Activated CD8-positive, alpha-beta T cell treated with anti-CD3 and anti-CD28 coated beads, Interleukin-2, amount 10 ng/mL, durations not matched to agents 7 days and 5 days (primary cell): ENCODE measurements around the gene NOX5. TPM values are rescaled to one million over a fixed set of nuclear protein-coding genes. Genes with fewer than 3 reads are reported as not detected.

Experiments used
- ATAC-seq: fragments of 150-1000 bp; cut with Tn5 transposase; one replicate; pipeline ENCODE4 v1.10.0; 2021; ENCODE audit warnings: moderate library complexity
- CTCF ChIA-PET: fragments of 350-600 bp; sonication (Branson Sonifier 250); formaldehyde crosslinking; loops from one replicate; lab custom pipeline; 2021; ENCODE audit warnings: antibody characterized with exemption; lab: Charles Lee
- POLR2A ChIA-PET: fragments of 350-600 bp; sonication (Branson Sonifier 250); formaldehyde crosslinking; loops from one replicate; lab custom pipeline; 2021; ENCODE audit warnings: antibody characterized with exemption; lab: Charles Lee
- DNase-seq: peaks from one replicate; pipeline ENCODE4 v3.0.0-alpha.2; 2020
- H3K27ac Mint-ChIP-seq: one replicate; pipeline ENCODE4 v1.8.0; 2021; ENCODE audit warnings: mild to moderate bottlenecking, mixed read lengths
- H3K27me3 Mint-ChIP-seq: one replicate; pipeline ENCODE4 v1.8.0; 2021; ENCODE audit warnings: low read depth, mixed read lengths
- H3K36me3 Mint-ChIP-seq: one replicate; pipeline ENCODE4 v1.8.0; 2021; ENCODE audit warnings: low read depth, mixed read lengths
- H3K4me1 Mint-ChIP-seq: one replicate; pipeline ENCODE4 v1.8.0; 2021; ENCODE audit warnings: low read depth, mixed read lengths
- H3K4me3 Mint-ChIP-seq: one replicate; pipeline ENCODE4 v1.8.0; 2021; ENCODE audit warnings: mild to moderate bottlenecking, mixed read lengths
- H3K9me3 Mint-ChIP-seq: one replicate; pipeline ENCODE4 v1.8.0; 2022; ENCODE audit warnings: mixed read lengths; ENCODE audit not compliant: insufficient read depth
- total RNA-seq, 2 experiments: library from RNA; stranded (reverse); gene quantifications; one replicate each; pipeline ENCODE4 v1.2.3, GENCODE V29; 2021

The NOX5 gene
- total RNA-seq, 2 experiments from 2014 or later: not detected

DNA sequence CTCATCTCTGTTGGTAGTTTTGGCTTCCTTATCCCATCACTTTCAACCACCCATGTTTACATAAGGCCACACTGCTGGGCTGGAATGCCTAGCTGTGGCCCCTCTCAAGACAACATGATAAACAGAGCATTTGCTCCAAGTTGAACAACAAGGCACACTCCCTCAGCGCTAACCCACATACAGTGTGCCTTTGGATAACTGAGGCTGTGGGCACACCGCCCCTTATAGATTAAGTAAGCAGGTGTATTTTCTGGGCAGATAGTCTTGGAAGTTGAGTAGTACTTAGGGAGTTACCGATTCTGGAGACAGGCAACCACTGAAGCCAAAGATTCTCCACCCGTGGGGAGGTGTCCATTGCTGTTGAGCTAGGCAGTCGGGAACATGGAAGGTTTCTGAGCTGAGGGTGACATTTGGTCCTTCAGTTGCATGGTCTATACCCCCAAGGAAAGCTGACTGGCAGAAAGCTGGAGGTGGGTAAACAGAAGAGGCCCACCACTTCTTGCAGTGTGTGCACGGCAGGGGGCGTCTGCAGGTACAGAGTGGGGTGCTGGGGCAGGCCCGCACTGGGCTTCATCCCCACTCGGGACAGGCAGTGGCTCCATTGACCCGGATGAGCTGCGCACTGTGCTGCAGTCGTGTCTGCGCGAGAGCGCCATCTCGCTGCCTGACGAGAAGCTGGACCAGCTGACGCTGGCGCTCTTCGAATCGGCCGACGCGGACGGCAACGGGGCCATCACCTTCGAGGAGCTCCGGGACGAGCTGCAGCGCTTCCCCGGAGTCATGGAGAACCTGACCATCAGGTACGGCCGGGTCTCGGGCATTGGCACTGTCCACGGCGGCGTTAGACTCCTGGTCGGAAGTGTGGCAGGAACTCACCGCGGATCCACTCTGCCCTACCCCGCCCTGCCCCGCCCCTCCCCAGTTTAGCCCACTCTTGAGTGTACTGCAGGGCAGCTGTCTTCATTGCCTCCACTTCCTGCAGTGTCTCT is 16.8 kb downstream of the NOX5 start:
- Mint-ChIP-seq H3K27me3 (peaks cover 13% of the 10 kb centered on the region), H3K36me3 (no peaks in the 10 kb centered on the region), H3K9me3 (no peaks in the 10 kb centered on the region), H3K4me1 (peaks cover 4% of the 10 kb centered on the region), H3K4me3 (no peak overlapping the region), H3K27ac (no peak overlapping the region)
- ChIA-PET CTCF (interaction anchor here (0.6 to 2.5 kb wide), 18 partner anchors 9 to 336 kb away, joined by 3 to 14 read pairs (median 4); partner anchors contain the start of gene GLCE), POLR2A (no interaction called here)
- DNase-seq (peak; percentile 39), ATAC-seq (peak; percentile 79)

DNA sequence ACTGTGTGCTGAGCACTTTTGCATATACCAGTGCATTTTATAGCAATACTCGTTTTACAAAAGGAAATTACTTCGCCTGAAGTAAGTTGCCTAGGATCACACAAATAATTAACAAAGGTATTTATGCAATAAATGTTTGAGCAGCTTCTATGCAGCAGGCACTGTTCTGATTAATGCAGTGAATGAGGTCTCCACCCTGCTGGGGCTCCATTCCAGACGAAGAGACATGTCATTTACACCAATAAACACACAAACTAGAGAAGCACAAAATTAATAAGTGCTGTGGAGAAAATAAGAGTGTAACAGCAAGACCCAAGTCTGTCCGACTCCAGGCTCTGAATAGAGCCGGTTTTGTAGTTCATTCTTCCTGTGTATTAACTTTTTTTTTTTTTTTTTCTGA is 17.5 kb downstream of the NOX5 start:
- ATAC-seq (no peak), DNase-seq (no peak)
- Mint-ChIP-seq H3K4me3 (no peak overlapping the region), H3K27ac (no peak overlapping the region), H3K36me3 (no peaks in the 10 kb centered on the region), H3K9me3 (no peaks in the 10 kb centered on the region), H3K4me1 (peaks cover 4% of the 10 kb centered on the region), H3K27me3 (peaks cover 13% of the 10 kb centered on the region)
- CTCF ChIA-PET: interaction anchor here (0.6 to 2.5 kb wide), 18 partner anchors 8 to 336 kb away, joined by 3 to 14 read pairs (median 4); partner anchors contain the start of gene GLCE
- POLR2A ChIA-PET: no interaction called here

DNA sequence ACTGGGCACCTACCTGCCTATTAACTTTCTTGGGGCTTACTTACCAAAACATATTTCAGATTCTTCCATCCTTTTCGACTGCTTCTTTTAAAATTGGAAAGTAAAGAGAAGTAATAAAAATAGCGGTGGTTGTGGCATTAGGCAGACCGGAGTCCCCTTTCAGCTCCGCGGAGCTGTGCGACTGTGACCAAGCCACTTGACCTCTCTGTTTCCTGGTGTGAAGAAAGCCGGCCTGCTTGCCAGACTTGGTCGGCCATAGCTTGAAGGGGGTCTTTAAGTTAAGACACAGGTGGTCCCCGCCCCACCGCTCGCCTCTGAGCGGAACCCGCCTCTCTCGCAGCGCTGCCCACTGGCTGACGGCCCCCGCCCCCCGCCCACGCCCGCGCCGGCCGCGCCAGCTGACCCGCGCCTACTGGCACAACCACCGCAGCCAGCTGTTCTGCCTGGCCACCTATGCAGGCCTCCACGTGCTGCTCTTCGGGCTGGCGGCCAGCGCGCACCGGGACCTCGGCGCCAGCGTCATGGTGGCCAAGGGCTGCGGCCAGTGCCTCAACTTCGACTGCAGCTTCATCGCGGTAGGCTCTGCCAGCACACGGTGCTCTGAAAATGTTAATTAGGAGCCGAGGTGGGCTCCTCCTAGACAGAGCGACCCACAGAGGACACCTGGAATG is 18.3 kb downstream of the NOX5 start:
- H3K4me3 Mint-ChIP-seq: no peak overlapping the region
- no peak for ATAC-seq
- peaks cover 4% of the 10 kb centered on the region for H3K4me1 Mint-ChIP-seq
- no peaks in the 10 kb centered on the region for H3K9me3 Mint-ChIP-seq
- no peak overlapping the region for H3K27ac Mint-ChIP-seq
- no peak for DNase-seq
- H3K36me3 Mint-ChIP-seq: no peaks in the 10 kb centered on the region
- CTCF ChIA-PET: interaction anchor here (2.5 kb wide), 1 partner anchor 11 kb away, joined by 14 read pairs; no protein-coding TSS in a partner anchor
- peaks cover 17% of the 10 kb centered on the region for H3K27me3 Mint-ChIP-seq
- POLR2A ChIA-PET: no interaction called here

DNA sequence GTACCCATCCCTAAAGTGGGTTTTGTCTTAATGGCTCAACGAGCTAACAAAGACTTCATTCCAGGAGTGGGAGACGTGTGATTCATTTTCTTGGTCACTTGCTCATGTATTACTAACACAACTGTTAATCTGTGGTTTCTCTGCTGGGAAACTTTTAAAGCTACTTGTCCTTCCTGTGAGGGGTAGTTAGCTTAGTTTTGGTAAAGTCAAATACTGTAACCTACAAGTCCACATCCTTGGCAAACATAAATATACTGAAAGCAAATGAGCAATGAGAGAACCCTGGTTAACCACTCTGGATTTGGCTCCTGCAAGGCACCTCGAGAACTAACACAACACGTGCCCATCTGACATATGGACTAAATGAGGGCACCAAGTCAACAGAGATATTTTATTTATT is 19.9 kb downstream of the NOX5 start:
- Mint-ChIP-seq H3K4me3 (no peak overlapping the region), H3K36me3 (no peaks in the 10 kb centered on the region), H3K27ac (no peak overlapping the region), H3K9me3 (no peaks in the 10 kb centered on the region), H3K27me3 (peaks cover 16% of the 10 kb centered on the region), H3K4me1 (peaks cover 4% of the 10 kb centered on the region)
- ChIA-PET CTCF (interaction anchor here (0.8 kb wide), 1 partner anchor 109 kb away, joined by 3 read pairs; no protein-coding TSS in a partner anchor), POLR2A (no interaction called here)
- DNase-seq (no peak), ATAC-seq (no peak)

DNA sequence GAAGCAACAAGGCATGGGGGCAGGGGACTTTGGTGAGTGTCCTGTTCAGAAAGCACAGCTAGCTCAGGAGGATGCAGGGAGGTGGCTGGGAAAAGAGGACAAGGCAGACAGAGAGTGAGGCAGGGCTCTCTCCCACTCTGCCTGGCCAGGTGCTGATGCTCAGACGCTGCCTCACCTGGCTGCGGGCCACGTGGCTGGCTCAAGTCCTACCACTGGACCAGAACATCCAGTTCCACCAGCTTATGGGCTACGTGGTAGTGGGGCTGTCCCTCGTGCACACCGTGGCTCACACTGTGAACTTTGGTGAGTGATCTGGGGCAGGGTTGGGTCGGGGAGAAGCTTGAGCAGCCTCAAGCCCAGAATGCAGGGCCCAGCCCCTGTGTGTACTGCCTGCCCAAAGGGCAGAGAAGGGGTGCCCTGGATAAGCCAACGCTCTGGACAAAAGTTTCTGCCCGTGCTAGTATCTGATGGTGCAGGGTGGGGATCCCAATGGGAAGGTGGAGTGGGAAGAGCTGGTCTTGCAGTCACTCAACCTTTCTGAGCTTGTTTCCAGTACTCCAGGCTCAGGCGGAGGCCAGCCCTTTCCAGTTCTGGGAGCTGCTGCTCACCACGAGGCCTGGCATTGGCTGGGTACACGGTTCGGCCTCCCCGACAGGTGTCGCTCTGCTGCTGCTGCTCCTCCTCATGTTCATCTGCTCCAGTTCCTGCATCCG is 20.9 kb downstream of the NOX5 start:
- ChIA-PET POLR2A (no interaction called here), CTCF (no interaction called here)
- ATAC-seq (no peak), DNase-seq (no peak)
- H3K4me1 Mint-ChIP-seq: peaks cover 4% of the 10 kb centered on the region
- no peak overlapping the region for H3K4me3 Mint-ChIP-seq
- H3K27me3 Mint-ChIP-seq: peaks cover 13% of the 10 kb centered on the region
- no peak overlapping the region for H3K27ac Mint-ChIP-seq
- no peaks in the 10 kb centered on the region for H3K36me3 Mint-ChIP-seq
- no peaks in the 10 kb centered on the region for H3K9me3 Mint-ChIP-seq

DNA sequence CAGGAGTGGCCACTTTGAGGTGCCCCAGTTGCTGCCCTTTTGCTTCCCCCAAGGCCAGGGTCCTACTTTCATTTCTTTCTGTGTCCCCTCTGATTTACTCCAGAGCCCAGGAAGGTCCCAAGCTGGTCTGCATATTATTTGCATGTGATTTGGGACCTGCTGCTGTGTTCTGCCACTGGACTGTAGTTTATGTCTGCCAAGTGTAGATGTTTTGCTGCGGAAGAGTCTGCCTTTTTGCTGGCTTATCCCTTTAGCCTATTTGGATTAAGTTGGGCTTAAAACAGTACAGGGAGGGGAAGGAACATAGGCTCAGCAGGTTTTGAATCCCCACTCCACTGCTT is 21.4 kb downstream of the NOX5 start:
- no peak for ATAC-seq
- ChIA-PET POLR2A (no interaction called here), CTCF (no interaction called here)
- H3K4me3 Mint-ChIP-seq: no peak overlapping the region
- no peaks in the 10 kb centered on the region for H3K9me3 Mint-ChIP-seq
- peaks cover 10% of the 10 kb centered on the region for H3K27me3 Mint-ChIP-seq
- peaks cover 4% of the 10 kb centered on the region for H3K4me1 Mint-ChIP-seq
- no peak for DNase-seq
- no peaks in the 10 kb centered on the region for H3K36me3 Mint-ChIP-seq
- H3K27ac Mint-ChIP-seq: no peak overlapping the region

DNA sequence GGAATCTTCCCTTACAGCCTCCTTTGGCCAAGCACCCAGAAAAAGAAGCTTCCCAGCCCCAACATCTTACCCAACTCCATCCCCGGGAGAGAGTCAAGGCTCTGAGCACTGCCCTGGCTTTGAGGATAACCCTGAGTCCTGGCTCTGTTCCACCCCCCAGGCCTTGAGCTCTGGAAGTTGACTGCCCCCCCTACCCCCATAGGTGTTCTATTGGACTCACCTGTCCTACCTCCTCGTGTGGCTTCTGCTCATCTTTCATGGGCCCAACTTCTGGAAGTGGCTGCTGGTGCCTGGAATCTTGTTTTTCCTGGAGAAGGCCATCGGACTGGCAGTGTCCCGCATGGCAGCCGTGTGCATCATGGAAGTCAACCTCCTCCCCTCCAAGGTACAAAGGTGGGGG is 22.3 kb downstream of the NOX5 start:
- Mint-ChIP-seq H3K36me3 (no peaks in the 10 kb centered on the region), H3K27ac (no peak overlapping the region), H3K4me3 (no peak overlapping the region), H3K4me1 (peaks cover 3% of the 10 kb centered on the region), H3K9me3 (no peaks in the 10 kb centered on the region), H3K27me3 (peaks cover 7% of the 10 kb centered on the region)
- ChIA-PET POLR2A (no interaction called here), CTCF (no interaction called here)
- DNase-seq (no peak), ATAC-seq (no peak)

DNA sequence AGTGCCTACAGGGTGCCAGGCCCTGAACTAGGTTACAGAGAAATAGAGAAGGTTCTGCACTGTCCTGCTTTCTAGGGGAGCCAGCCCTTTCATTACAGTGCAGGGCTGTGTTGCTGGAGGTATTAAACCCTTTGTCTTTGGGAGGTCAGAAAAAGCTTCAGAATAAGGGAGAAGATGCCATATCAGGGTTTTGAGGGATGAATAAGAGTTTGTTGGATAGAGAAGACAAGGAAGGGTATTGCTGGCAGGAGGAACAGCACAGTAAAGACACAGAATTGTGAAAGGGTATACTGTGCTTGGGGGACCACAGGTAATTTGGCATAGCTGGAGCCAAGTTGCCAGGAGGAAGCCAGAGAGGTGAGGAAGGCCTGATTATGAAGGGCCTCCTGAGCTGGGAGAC is 23.0 kb downstream of the NOX5 start:
- no peaks in the 10 kb centered on the region for H3K36me3 Mint-ChIP-seq
- DNase-seq (no peak), ATAC-seq (no peak)
- H3K27me3 Mint-ChIP-seq: peaks cover 5% of the 10 kb centered on the region
- H3K4me1 Mint-ChIP-seq: no peaks in the 10 kb centered on the region
- POLR2A ChIA-PET: no interaction called here
- H3K4me3 Mint-ChIP-seq: no peak overlapping the region
- no peaks in the 10 kb centered on the region for H3K9me3 Mint-ChIP-seq
- CTCF ChIA-PET: no interaction called here
- no peak overlapping the region for H3K27ac Mint-ChIP-seq

DNA sequence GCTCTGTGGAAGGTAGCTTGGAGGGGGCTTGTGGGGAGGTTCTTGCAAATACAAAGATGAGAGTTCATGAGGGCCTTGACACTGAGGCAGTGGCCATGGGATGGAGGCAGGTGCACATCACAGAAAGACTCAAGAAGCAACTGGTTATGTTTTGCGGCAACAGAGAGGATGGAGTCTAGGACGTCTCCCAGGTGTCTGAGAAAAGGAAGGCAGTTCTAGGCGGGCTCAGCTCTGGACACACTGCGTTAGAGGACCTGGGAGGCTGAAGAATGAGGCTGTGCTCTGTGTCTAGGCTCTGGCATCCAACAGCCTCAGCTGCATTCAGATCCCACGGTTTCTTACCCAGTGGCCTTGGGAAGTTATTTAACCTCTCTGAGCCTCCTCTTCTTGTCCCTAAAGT is 23.5 kb downstream of the NOX5 start:
- ATAC-seq: no peak
- CTCF ChIA-PET: no interaction called here
- H3K27ac Mint-ChIP-seq: no peak overlapping the region
- H3K27me3 Mint-ChIP-seq: peaks cover 5% of the 10 kb centered on the region
- H3K9me3 Mint-ChIP-seq: no peaks in the 10 kb centered on the region
- no peak overlapping the region for H3K4me3 Mint-ChIP-seq
- no peaks in the 10 kb centered on the region for H3K36me3 Mint-ChIP-seq
- no peaks in the 10 kb centered on the region for H3K4me1 Mint-ChIP-seq
- no peak for DNase-seq
- POLR2A ChIA-PET: no interaction called here

DNA sequence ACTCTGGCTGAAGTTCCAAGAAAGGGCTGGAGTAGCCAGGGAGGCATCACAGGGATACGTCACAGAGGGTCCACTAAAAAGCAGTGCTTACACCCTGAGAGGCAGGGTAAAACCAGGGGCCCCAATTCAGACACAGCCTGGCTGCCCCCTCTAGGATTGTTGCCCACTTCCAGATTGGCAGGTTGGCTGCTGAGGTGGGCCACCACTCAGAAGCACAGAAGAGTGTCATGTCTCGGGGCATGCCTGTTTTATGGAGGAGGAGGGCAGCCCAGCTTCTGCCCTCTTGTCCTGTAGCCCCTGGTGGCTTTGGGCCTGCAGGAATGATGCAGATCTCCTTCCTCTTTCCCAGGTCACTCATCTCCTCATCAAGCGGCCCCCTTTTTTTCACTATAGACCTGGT is 24.0 kb downstream of the NOX5 start:
- Mint-ChIP-seq H3K27me3 (peaks cover 7% of the 10 kb centered on the region), H3K4me3 (no peak overlapping the region), H3K4me1 (no peaks in the 10 kb centered on the region), H3K27ac (no peak overlapping the region), H3K9me3 (no peaks in the 10 kb centered on the region), H3K36me3 (no peaks in the 10 kb centered on the region)
- no peak for DNase-seq
- POLR2A ChIA-PET: no interaction called here
- no peak for ATAC-seq
- CTCF ChIA-PET: interaction anchor here (1.2 to 1.9 kb wide), 2 partner anchors 14 to 21 kb away, joined by 3 to 6 read pairs; no protein-coding TSS in a partner anchor

DNA sequence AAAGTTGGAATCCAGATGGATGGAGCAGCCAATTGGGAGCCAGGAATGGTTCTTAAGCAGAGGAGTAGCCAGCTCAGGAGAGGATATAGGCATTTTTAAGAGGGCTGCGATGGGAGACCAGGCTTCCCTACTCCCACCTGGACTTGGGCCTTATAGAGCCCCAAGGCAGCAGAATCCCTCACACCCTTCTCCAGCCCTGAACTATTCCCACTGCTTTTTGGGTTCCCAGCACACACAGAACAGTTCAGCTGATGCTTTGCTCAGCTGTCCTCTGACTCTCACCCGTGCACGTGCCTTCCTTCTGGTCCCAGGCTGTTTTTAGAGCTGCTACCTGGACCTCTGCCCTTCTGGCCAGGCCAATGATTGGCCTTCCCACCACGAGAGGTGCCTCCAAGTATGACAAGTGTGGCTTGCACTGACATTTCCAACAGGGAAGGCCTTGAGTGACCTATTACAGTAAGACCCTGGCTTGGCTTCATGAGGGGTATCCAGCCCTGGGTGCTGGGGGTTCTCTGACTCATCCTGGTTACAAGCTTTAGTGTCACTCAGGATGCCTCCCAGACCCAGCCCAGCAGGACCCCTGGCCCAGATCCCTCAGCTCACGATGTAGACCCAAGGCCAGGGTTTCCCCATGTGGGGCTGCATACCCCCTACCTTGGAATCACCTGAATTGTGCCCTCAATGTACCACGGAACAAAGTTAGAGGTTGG is 25.2 kb downstream of the NOX5 start:
- DNase-seq (no peak), ATAC-seq (no peak)
- H3K9me3 Mint-ChIP-seq: no peaks in the 10 kb centered on the region
- H3K36me3 Mint-ChIP-seq: no peaks in the 10 kb centered on the region
- peaks cover 7% of the 10 kb centered on the region for H3K27me3 Mint-ChIP-seq
- no peak overlapping the region for H3K4me3 Mint-ChIP-seq
- H3K4me1 Mint-ChIP-seq: no peaks in the 10 kb centered on the region
- H3K27ac Mint-ChIP-seq: no peak overlapping the region
- ChIA-PET CTCF (interaction anchor here (1.2 to 2.8 kb wide), 3 partner anchors 9 to 20 kb away, joined by 3 to 12 read pairs (median 6); no protein-coding TSS in a partner anchor), POLR2A (no interaction called here)
